GM06990 (cell line): ENCODE measurements around the gene MMP28.

Experiments
- DNase-seq: peaks from one replicate; pipeline ENCODE4 v3.0.0-alpha.2; 2011; ENCODE audit not compliant: insufficient read length; ENCODE audit errors: extremely low read depth
- H3K27me3 ChIP-seq: replicated peaks from 2 replicates; pipeline ENCODE4 v1.6.0; 2011; ENCODE audit warnings: low read length; ENCODE audit not compliant: control insufficient read depth, insufficient read depth
- H3K36me3 ChIP-seq: 2 replicates; pipeline ENCODE4 v1.5.1; 2011; ENCODE audit warnings: low read length; ENCODE audit not compliant: control insufficient read depth, insufficient read depth
- H3K4me3 ChIP-seq: replicated peaks from 2 replicates; pipeline ENCODE4 v1.5.1; 2011; ENCODE audit warnings: low read depth, mild to moderate bottlenecking, control low read depth, low read length
- TF ChIP-seq, protein P1 (sequence below): IDR thresholded peaks from 2 replicates; pipeline ENCODE4 v1.5.1; 2011; ENCODE audit warnings: low read length, control low read depth, mild to moderate bottlenecking, inconsistent platforms; ENCODE audit not compliant: insufficient read depth, poor library complexity, severe bottlenecking

The MMP28 gene

DNA sequence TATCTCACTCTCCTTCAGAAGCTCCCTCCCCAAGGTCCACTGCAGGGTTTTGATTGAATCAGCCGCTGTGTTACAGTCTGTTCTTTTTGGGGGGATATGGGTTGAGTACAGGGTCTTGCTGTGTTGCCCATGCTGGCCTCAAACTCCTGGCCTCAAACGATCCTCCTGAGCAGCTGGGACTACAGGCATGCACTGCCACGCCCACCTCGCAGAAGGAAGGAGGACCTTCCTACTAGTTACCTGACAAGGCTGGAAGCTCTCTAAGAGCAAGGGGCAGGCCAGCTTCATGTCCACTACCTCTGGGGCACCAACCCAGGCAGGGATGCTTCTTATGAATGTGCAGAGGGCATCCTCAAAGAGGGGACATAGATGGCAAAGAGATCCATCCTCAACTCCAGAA is 1.9 kb upstream of the MMP28 start:
- TF ChIP-seq, protein P1, sequence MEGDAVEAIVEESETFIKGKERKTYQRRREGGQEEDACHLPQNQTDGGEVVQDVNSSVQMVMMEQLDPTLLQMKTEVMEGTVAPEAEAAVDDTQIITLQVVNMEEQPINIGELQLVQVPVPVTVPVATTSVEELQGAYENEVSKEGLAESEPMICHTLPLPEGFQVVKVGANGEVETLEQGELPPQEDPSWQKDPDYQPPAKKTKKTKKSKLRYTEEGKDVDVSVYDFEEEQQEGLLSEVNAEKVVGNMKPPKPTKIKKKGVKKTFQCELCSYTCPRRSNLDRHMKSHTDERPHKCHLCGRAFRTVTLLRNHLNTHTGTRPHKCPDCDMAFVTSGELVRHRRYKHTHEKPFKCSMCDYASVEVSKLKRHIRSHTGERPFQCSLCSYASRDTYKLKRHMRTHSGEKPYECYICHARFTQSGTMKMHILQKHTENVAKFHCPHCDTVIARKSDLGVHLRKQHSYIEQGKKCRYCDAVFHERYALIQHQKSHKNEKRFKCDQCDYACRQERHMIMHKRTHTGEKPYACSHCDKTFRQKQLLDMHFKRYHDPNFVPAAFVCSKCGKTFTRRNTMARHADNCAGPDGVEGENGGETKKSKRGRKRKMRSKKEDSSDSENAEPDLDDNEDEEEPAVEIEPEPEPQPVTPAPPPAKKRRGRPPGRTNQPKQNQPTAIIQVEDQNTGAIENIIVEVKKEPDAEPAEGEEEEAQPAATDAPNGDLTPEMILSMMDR = no peak
- no peaks in the 10 kb centered on the region for H3K36me3 ChIP-seq
- peaks cover 5% of the 10 kb centered on the region for H3K27me3 ChIP-seq
- DNase-seq = no peak
- no peak overlapping the region for H3K4me3 ChIP-seq

DNA sequence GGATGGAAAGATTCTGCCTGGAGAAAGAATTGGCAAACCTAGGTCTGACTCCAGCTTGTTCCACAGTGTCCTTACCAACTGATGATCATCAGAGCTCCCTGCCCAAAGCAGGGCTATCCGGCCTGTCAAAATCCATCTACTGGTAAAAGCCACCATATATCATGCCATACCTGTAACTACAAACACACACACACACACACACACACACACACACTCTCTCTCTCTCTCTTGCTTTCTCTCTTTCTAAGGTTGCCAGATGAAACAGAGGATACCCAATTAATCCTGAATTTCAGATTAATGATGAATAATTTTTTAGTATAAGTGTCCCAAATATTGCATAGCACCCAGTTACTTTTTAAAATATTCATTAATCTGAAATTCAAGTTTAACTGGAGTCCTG is 1.5 kb upstream of the MMP28 start:
- TF ChIP-seq, protein P1 = no peak
- H3K27me3 ChIP-seq = peaks cover 5% of the 10 kb centered on the region
- H3K4me3 ChIP-seq = no peak overlapping the region
- H3K36me3 ChIP-seq = no peaks in the 10 kb centered on the region
- DNase-seq = no peak

DNA sequence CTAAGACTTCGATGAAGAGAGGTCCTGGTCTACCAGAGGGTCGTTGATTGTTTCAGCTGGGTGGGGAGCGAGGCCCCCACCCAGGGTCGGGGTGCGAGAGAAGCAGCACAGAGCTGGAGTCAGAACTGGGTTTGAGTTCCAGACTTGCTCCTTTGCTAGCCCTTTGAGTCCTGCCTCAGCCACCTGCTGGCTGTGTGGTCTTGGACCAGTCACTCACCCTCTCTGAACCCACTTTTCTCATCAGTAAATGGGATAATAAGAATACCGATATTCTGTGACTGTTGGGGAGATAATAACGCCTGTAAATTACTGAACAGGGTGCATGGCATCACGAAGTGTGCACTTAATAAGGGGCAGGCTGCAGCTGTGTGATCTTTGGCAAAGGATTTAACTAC is 427 bp upstream of the MMP28 start:
- TF ChIP-seq, protein P1 = no peak
- no peak for DNase-seq
- Histone ChIP-seq H3K36me3 (no peaks in the 10 kb centered on the region), H3K27me3 (peaks cover 7% of the 10 kb centered on the region), H3K4me3 (no peak overlapping the region)

DNA sequence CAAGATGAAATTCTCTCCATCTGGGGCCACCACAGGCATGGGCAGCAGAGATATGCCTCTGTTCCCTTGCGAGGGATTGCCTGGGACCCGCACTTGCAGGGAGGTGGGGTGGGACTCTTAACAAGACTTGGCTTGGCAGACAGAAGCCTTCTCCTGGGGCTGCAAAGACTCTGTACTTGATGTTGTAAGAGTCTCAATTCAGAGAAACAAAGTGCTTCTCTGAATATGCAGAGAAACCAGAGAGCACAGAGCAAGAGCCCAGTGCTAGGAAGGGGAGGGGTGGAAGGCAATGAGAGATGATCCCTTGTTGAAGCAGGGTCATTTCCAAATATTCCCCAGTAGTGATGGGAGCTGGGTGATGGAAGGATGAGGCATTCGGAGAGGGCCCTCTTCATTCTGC is 2.2 kb downstream of the MMP28 start:
- H3K4me3 ChIP-seq = no peak overlapping the region
- H3K27me3 ChIP-seq = peaks cover 5% of the 10 kb centered on the region
- no peaks in the 10 kb centered on the region for H3K36me3 ChIP-seq
- TF ChIP-seq, protein P1 = no peak
- no peak for DNase-seq

DNA sequence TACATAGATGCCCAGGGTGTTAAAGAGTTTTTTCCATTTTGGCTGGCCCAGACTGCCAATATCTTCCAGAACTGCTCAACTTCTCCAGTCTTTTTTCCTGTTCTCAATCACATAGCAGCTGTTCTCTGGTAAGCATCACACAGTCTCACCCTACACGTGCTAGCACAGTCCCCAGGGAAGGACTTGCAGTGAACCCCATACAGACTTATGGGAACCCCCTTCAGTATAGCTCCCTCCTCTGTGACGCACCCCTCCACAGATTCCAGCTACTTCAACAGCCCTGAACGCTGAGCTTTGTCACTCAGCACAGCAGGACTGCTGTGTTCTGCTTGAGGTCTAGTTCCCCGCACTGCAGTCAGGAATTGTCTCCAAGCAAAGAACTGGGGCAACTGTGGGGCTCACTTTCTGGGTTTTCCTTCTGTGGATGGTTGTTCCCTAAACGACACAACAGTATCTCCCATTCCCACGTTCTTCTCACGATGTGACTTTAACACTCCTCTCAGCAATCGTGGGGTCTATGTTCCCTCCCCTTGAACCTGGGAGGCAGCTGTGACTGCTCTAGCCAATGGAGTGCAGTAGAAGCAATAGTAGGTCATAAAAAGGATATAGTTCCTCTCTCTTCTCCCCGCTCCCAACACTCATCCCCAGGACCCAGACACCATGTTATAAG is 3.6 kb downstream of the MMP28 start:
- no peak overlapping the region for H3K4me3 ChIP-seq
- DNase-seq = no peak
- no peaks in the 10 kb centered on the region for H3K36me3 ChIP-seq
- TF ChIP-seq, protein P1 = no peak
- H3K27me3 ChIP-seq = peaks cover 5% of the 10 kb centered on the region

DNA sequence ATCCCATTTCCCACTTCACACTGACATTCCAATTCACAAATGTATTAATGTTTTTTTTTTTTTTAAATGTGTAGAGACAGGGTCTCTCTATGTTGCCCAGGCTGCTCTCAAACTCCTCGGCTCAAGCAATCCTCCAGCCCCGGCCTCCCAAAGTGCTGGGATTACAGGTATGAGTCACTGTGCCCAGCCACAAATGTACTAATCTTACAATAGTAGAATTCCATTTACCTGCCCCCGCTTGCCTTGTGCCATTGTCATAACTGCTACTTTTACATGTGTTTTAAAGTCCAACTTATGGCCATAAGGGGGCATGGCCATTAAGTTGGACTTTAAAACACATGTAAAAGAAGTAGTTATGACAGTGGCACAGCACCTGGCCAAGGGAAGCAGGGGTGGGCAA is 4.6 kb downstream of the MMP28 start:
- Histone ChIP-seq H3K4me3 (no peak overlapping the region), H3K27me3 (peaks cover 5% of the 10 kb centered on the region), H3K36me3 (no peaks in the 10 kb centered on the region)
- TF ChIP-seq, protein P1 = no peak
- DNase-seq = no peak
